GM23338 (cell line): ENCODE results near the gene SAMD4A.

Experiments used
- CREB1 ChIP-seq: fragments of 250-450 bp; sonication (Bioruptor Pico); IDR thresholded peaks from 2 replicates; pipeline ENCODE4 v1.5.0; 2020; ENCODE audit warnings: low read depth, mild to moderate bottlenecking, moderate library complexity
- CTCF ChIP-seq, 2 experiments: fragments of 200-600 bp in 1 of 2; sonication (generic) in 1 of 2; conservative IDR thresholded peaks; 2 replicates each; pipeline versions ENCODE4 v1.5.1 to v1.6.1; 2016 to 2017; ENCODE audit warnings: antibody characterized with exemption in 2 of 2, low read depth in 2 of 2, mild to moderate bottlenecking in 2 of 2, moderate library complexity in 1 of 2
- ETS1 ChIP-seq: IDR thresholded peaks from 2 replicates; pipeline ENCODE4 v1.6.1; 2016; ENCODE audit warnings: antibody characterized with exemption
- EZH2 ChIP-seq: fragments of 200-600 bp; sonication (generic); IDR thresholded peaks from one replicate; pipeline ENCODE4 v1.8.0; 2017; ENCODE audit warnings: antibody characterized with exemption, mild to moderate bottlenecking, low read depth; ENCODE audit not compliant: unreplicated experiment
- EZH2phosphoT487 ChIP-seq: fragments of 200-600 bp; sonication (generic); IDR thresholded peaks from one replicate; pipeline ENCODE4 v1.8.1; 2018; ENCODE audit warnings: antibody characterized with exemption; ENCODE audit not compliant: unreplicated experiment
- NANOG ChIP-seq: IDR thresholded peaks from 2 replicates; pipeline ENCODE4 v1.6.1; 2016; ENCODE audit warnings: antibody characterized with exemption, borderline replicate concordance
- POLR2AphosphoS5 ChIP-seq: IDR thresholded peaks from 2 replicates; pipeline ENCODE4 v1.6.1; 2016; ENCODE audit warnings: antibody characterized with exemption, low read depth
- REST ChIP-seq: IDR thresholded peaks from one replicate; pipeline ENCODE4 v1.6.1; 2018; ENCODE audit warnings: antibody characterized with exemption; ENCODE audit not compliant: unreplicated experiment
- STAT1 ChIP-seq: IDR thresholded peaks from one replicate; pipeline ENCODE4 v1.6.1; 2016; ENCODE audit warnings: antibody characterized with exemption; ENCODE audit not compliant: unreplicated experiment
- ZNF114 ChIP-seq: fragments of 250-450 bp; sonication (Bioruptor Pico); IDR thresholded peaks from 2 replicates; pipeline ENCODE4 v1.5.0; 2020; ENCODE audit warnings: mild to moderate bottlenecking, moderate library complexity
- ZNF331 ChIP-seq: fragments of 250-450 bp; sonication (Bioruptor Pico); IDR thresholded peaks from 2 replicates; pipeline ENCODE4 v1.5.0; 2020; ENCODE audit warnings: low read depth, mild to moderate bottlenecking, moderate library complexity
- TF ChIP-seq, protein P1 (sequence below): fragments of 250-450 bp; sonication (Bioruptor Pico); IDR thresholded peaks from 2 replicates; pipeline ENCODE4 v1.5.0; 2020; ENCODE audit warnings: mild to moderate bottlenecking, moderate library complexity

DNA sequence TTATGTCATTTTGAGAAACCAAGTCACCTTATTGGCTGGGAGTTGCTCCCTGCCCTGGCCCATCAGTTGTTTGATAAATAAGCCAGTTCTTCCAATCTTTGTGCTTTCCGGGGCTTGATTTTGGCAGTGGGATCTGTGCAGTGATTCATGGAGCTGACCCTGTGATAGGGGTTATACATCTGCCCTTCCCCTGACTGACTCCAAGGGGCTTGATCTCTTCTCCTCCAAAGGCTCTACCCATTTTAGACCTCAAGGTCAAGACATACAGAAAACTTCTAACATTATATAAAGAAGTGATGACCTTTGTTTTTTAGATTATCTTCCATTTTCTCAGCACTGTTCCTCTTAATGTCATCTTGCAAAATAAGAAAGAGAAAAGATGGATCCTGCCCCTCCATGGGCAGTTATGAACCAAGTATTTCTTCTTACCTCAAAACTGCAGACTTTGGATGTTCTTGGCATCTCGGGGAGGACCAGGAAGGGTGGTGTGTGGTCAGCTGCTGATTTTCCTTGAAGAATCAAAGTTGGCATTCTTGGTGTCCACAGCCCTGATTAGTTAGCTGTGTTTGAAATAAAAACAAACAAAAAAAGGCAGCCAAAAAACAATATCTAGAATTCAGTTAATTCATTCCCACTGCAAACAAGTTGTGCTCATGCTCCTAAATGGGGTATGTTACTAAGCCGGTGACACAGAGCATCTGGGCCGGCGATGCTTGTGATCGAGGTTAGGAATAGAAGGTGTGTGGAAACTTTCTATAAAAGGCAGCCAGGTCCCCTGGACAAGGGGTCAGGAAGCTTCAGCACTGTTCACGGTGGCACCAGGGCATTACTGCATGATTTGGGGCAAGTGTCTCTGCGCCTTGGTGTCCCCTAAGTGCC lies 120.2 kb downstream of the SAMD4A start:
- TF ChIP-seq POLR2AphosphoS5 (no peak), CTCF (conservative IDR thresholded peaks at IDR 0.05; ENCODE audit: low read depth in 2 of 2) (no peak), EZH2 (no peak), REST (no peak), CREB1 (CRISPR knock-in tag) (no peak), ETS1 (no peak), EZH2phosphoT487 (no peak), ZNF114 (no peak), ZNF331 (CRISPR knock-in tag) (no peak), STAT1 (no peak), NANOG (no peak)
- TF ChIP-seq, protein P1, sequence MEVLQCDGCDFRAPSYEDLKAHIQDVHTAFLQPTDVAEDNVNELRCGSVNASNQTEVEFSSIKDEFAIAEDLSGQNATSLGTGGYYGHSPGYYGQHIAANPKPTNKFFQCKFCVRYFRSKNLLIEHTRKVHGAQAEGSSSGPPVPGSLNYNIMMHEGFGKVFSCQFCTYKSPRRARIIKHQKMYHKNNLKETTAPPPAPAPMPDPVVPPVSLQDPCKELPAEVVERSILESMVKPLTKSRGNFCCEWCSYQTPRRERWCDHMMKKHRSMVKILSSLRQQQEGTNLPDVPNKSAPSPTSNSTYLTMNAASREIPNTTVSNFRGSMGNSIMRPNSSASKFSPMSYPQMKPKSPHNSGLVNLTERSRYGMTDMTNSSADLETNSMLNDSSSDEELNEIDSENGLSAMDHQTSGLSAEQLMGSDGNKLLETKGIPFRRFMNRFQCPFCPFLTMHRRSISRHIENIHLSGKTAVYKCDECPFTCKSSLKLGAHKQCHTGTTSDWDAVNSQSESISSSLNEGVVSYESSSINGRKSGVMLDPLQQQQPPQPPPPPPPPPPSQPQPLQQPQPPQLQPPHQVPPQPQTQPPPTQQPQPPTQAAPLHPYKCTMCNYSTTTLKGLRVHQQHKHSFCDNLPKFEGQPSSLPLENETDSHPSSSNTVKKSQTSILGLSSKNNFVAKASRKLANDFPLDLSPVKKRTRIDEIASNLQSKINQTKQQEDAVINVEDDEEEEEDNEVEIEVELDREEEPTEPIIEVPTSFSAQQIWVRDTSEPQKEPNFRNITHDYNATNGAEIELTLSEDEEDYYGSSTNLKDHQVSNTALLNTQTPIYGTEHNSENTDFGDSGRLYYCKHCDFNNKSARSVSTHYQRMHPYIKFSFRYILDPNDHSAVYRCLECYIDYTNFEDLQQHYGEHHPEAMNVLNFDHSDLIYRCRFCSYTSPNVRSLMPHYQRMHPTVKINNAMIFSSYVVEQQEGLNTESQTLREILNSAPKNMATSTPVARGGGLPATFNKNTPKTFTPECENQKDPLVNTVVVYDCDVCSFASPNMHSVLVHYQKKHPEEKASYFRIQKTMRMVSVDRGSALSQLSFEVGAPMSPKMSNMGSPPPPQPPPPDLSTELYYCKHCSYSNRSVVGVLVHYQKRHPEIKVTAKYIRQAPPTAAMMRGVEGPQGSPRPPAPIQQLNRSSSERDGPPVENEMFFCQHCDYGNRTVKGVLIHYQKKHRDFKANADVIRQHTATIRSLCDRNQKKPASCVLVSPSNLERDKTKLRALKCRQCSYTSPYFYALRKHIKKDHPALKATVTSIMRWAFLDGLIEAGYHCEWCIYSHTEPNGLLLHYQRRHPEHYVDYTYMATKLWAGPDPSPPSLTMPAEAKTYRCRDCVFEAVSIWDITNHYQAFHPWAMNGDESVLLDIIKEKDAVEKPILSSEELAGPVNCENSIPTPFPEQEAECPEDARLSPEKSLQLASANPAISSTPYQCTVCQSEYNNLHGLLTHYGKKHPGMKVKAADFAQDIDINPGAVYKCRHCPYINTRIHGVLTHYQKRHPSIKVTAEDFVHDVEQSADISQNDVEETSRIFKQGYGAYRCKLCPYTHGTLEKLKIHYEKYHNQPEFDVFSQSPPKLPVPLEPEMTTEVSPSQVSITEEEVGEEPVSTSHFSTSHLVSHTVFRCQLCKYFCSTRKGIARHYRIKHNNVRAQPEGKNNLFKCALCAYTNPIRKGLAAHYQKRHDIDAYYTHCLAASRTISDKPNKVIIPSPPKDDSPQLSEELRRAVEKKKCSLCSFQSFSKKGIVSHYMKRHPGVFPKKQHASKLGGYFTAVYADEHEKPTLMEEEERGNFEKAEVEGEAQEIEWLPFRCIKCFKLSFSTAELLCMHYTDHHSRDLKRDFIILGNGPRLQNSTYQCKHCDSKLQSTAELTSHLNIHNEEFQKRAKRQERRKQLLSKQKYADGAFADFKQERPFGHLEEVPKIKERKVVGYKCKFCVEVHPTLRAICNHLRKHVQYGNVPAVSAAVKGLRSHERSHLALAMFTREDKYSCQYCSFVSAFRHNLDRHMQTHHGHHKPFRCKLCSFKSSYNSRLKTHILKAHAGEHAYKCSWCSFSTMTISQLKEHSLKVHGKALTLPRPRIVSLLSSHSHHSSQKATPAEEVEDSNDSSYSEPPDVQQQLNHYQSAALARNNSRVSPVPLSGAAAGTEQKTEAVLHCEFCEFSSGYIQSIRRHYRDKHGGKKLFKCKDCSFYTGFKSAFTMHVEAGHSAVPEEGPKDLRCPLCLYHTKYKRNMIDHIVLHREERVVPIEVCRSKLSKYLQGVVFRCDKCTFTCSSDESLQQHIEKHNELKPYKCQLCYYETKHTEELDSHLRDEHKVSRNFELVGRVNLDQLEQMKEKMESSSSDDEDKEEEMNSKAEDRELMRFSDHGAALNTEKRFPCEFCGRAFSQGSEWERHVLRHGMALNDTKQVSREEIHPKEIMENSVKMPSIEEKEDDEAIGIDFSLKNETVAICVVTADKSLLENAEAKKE (CRISPR knock-in tag), result no peak
